ENCODE data around the gene FAM200B. TPM values are rescaled to one million over a fixed set of nuclear protein-coding genes. Genes with fewer than 3 reads are reported as not detected.
A peak's percentile ranks its signal among the peaks of the same experiment; 100 is the strongest.

Gene FAM200B
- total RNA-seq, 4 donors from 2014 or later, result 40.4 to 88.5 (median 71.2) TPM

- Histone ChIP-seq H3K27ac (replicated peaks in 1 of 4) (peak overlapping the region; percentile 87 to 93 (median 92)), H3K9me3 (no peaks in the 10 kb centered on the region), H3K27me3 (no peaks in the 10 kb centered on the region), H3K4me1 (peaks cover 14 to 33% (median 31%) of the 10 kb centered on the region in 4 donors), H3K36me3 (peaks cover 0 to 18% (median 12%) of the 10 kb centered on the region in 4 donors), H3K4me3 (peak overlapping the region; percentile 66 to 76 (median 74))
- no peak for DNase-seq (ENCODE audit: extremely low spot score)
- 36% methylated on average over 6 of the region's 6 CpGs for WGBS
- intact Hi-C loops (cut with DNase I), result no loop called here
- TF ChIP-seq EP300 (IDR thresholded peaks at IDR 0.05) (no peak), POLR2AphosphoS5 (IDR thresholded peaks at IDR 0.05) (no peak), POLR2A (IDR thresholded peaks at IDR 0.05; ENCODE audit: low read depth) (no peak), CTCF (IDR thresholded peaks at IDR 0.05) (no peak)
Measured at GRCh38 chr4:15682242-15683142, 865 bp downstream of the FAM200B start.

- Histone ChIP-seq H3K36me3 (peaks cover 0 to 25% (median 13%) of the 10 kb centered on the region in 4 donors), H3K4me1 (peaks cover 14 to 33% (median 31%) of the 10 kb centered on the region in 4 donors), H3K27me3 (no peaks in the 10 kb centered on the region), H3K9me3 (no peaks in the 10 kb centered on the region), H3K4me3 (peak overlapping the region in 3 of 4 donors; percentile 74 to 76 (median 75)), H3K27ac (replicated peaks in 1 of 4) (no peak overlapping the region)
- DNase-seq (ENCODE audit: extremely low spot score), result no peak
- 77% methylated on average over 2 of the region's 2 CpGs for WGBS
- intact Hi-C loops (cut with DNase I), result no loop called here
- TF ChIP-seq POLR2AphosphoS5 (IDR thresholded peaks at IDR 0.05) (no peak), POLR2A (IDR thresholded peaks at IDR 0.05; ENCODE audit: low read depth) (no peak), EP300 (IDR thresholded peaks at IDR 0.05) (no peak), CTCF (IDR thresholded peaks at IDR 0.05) (no peak)
Measured at GRCh38 chr4:15683143-15683495, 1.5 kb downstream of the FAM200B start.

GRCh38 chr4:15684498-15684897 lies 2.9 kb downstream of the FAM200B start:
- no peaks in the 10 kb centered on the region for H3K9me3 ChIP-seq
- no peak overlapping the region for H3K27ac ChIP-seq (replicated peaks in 1 of 4)
- intact Hi-C loops (cut with DNase I), result no loop called here
- WGBS, result 100% methylated on average over 1 of the region's 1 CpG
- no peaks in the 10 kb centered on the region for H3K27me3 ChIP-seq
- no peak for DNase-seq (ENCODE audit: extremely low spot score)
- peaks cover 14 to 34% (median 31%) of the 10 kb centered on the region in 4 donors for H3K4me1 ChIP-seq
- TF ChIP-seq POLR2AphosphoS5 (IDR thresholded peaks at IDR 0.05) (no peak), EP300 (IDR thresholded peaks at IDR 0.05) (no peak), POLR2A (IDR thresholded peaks at IDR 0.05; ENCODE audit: low read depth) (no peak), CTCF (IDR thresholded peaks at IDR 0.05) (no peak)
- peaks cover 0 to 38% (median 18%) of the 10 kb centered on the region in 4 donors for H3K36me3 ChIP-seq
- H3K4me3 ChIP-seq, result no peak overlapping the region

DNA sequence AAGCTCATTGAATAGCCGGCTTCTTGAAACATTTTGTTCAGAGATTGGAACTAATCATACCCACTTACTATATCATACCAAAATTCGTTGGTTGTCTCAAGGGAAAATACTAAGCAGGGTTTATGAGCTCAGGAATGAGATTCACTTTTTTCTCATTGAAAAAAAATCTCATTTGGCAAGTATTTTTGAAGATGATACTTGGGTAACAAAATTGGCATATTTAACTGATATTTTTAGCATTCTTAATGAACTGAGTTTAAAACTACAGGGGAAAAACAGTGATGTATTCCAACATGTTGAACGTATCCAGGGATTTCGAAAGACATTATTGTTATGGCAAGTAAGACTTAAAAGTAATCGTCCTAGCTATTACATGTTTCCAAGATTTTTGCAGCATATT lies 6.4 kb downstream of the FAM200B start:
- peaks cover 3 to 28% (median 24%) of the 10 kb centered on the region in 4 donors for H3K4me1 ChIP-seq
- H3K27ac ChIP-seq (replicated peaks in 1 of 4), result no peak overlapping the region
- no peak overlapping the region for H3K4me3 ChIP-seq
- H3K9me3 ChIP-seq, result no peaks in the 10 kb centered on the region
- 79% methylated on average over 5 of the region's 5 CpGs for WGBS
- no peaks in the 10 kb centered on the region for H3K27me3 ChIP-seq
- peaks cover 0 to 40% (median 18%) of the 10 kb centered on the region in 4 donors for H3K36me3 ChIP-seq
- TF ChIP-seq POLR2A (IDR thresholded peaks at IDR 0.05; ENCODE audit: low read depth) (no peak), POLR2AphosphoS5 (IDR thresholded peaks at IDR 0.05) (no peak), CTCF (IDR thresholded peaks at IDR 0.05) (no peak), EP300 (IDR thresholded peaks at IDR 0.05) (no peak)
- no peak for DNase-seq (ENCODE audit: extremely low spot score)
- intact Hi-C loops (cut with DNase I), result no loop called here

Data from esophagus muscularis mucosa (tissue), 4 donors.